Rectal smooth muscle tissue (tissue), 1 donor: ENCODE data around the gene HEPACAM2.
A peak's percentile ranks its signal among the peaks of the same experiment; 100 is the strongest.

Source experiments
- H3K27ac ChIP-seq: one replicate; pipeline ENCODE4 v1.7.0; 2013; ENCODE audit warnings: low read depth, low read length, inconsistent platforms
- H3K27me3 ChIP-seq: one replicate; pipeline ENCODE4 v1.7.0; 2013; ENCODE audit warnings: low read length; ENCODE audit not compliant: control insufficient read depth, insufficient read depth
- H3K36me3 ChIP-seq: one replicate; pipeline ENCODE4 v1.7.0; 2013; ENCODE audit warnings: low read length; ENCODE audit not compliant: control insufficient read depth, insufficient read depth
- H3K4me1 ChIP-seq: one replicate; pipeline ENCODE4 v1.7.0; 2013; ENCODE audit warnings: low read length; ENCODE audit not compliant: control insufficient read depth, insufficient read depth
- H3K4me3 ChIP-seq: one replicate; pipeline ENCODE4 v1.7.0; 2013; ENCODE audit warnings: low read length
- H3K9ac ChIP-seq: one replicate; pipeline ENCODE4 v1.7.0; 2013; ENCODE audit warnings: low read length

HEPACAM2 gene

DNA sequence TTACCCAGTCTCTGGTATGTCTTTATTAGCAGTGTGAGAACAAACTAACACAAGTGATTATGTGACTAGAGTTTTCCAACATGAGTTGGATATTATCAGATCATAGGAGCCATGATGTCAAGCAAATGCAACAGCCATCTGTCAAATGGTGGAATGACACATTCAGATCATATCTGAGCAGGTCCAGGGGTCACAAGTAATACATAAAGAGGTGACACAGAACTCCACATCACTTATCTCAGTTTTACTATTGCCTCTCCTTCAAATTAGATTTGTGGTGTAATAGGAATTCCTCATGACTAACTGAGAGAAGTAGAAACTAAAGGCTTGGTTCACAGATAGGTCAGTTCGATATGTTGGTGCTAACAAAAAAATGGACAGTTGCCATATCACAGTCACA is 65.9 kb downstream of the HEPACAM2 start:
- no peak overlapping the region for H3K27ac ChIP-seq
- no peak overlapping the region for H3K4me3 ChIP-seq
- no peaks in the 10 kb centered on the region for H3K4me1 ChIP-seq
- H3K9ac ChIP-seq: no peak overlapping the region
- H3K27me3 ChIP-seq: no peaks in the 10 kb centered on the region
- no peaks in the 10 kb centered on the region for H3K36me3 ChIP-seq

DNA sequence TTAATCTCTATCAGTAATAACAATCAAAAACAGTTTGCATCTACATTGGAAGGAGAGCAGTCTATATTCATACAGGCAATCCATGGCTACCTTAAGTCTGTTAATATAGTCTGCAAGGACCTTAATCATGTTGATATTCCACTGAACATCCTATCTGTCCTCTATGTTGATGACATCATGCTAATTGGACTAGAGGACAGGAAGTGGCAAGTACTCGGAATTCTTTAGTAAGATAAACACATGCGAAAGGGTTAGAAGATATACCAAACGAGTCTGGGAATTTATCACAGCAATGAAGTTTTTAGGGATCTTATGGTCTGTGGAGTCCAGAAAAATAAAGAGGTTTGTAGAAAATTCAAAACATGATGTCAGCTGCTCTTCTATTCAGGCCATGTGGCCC is 66.8 kb downstream of the HEPACAM2 start:
- Histone ChIP-seq H3K9ac (no peak overlapping the region), H3K36me3 (no peaks in the 10 kb centered on the region), H3K27me3 (no peaks in the 10 kb centered on the region), H3K4me1 (no peaks in the 10 kb centered on the region), H3K4me3 (no peak overlapping the region), H3K27ac (no peak overlapping the region)

DNA sequence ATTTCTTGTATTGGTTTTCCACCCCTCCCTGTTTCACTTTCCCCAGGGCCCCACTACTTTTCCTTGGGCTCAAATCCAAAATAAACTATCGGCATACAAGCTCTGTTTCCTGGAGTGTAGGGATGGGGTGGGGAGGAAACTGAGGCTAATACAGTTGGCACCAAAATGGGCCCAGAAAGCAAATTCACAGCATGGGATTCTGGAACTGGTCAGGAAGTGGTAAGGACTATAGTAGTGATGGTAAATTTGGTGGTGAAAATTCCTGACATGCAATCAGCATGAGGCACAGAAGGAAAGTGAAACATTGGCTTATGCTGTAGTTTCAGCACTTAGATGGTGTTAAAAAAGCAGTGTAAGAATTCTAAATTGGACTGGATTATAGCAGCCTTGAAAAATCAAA is 69.4 kb downstream of the HEPACAM2 start:
- Histone ChIP-seq H3K27me3 (no peaks in the 10 kb centered on the region), H3K36me3 (no peaks in the 10 kb centered on the region), H3K4me3 (no peak overlapping the region), H3K4me1 (no peaks in the 10 kb centered on the region), H3K27ac (no peak overlapping the region), H3K9ac (no peak overlapping the region)

DNA sequence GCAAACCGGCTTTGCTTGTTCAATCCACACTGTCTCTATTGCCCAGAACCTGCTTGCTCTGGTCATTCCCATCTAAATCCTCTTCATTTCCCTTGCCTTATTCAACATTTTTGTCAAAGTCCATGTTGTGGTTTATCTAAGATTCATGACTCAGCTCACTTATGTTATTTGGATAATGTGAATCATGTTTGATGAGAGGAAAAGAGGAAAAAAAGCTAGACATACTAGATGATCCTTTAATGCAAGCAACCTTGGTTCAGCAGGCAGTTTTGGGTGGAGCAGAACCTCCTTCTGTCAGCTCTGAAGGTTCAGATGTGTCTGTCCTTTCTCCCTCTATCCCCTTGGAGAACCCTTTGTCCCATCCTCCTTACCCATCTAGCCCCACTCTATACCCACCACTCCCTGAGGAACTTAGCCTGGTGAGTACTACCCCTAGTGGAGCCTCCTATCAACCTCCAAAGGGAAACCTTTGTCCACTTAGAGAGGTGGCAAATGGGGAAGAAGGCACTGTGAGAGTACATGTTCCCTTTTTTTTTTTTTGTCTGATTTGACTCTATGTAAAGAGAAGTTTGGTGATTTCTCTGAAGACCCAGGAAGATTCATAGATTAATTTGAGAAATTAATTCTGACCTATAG is 76.0 kb downstream of the HEPACAM2 start:
- H3K9ac ChIP-seq: no peak overlapping the region
- no peaks in the 10 kb centered on the region for H3K36me3 ChIP-seq
- H3K4me3 ChIP-seq: no peak overlapping the region
- no peaks in the 10 kb centered on the region for H3K27me3 ChIP-seq
- H3K4me1 ChIP-seq: peaks cover 4% of the 10 kb centered on the region
- no peak overlapping the region for H3K27ac ChIP-seq

DNA sequence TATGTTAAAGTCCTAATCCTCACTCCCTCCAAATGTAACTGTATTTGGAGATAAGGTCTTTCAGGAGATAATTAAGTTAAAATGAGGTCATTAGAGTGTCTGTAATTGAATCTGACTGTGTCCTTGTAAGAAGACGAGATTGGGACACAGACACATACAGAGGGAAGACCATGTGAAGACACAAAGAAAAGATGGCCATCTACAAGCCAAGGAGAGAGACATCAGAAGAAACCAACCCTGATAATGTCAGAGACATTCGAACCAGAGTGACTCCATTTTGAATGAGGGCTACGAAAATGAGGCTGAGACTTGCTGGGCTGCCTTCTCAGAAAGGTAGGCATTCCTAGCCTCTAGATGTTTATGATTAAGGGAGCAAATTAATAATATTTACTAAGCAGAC is 77.5 kb downstream of the HEPACAM2 start:
- H3K4me3 ChIP-seq: peak overlapping the region; percentile 75
- peaks cover 4% of the 10 kb centered on the region for H3K4me1 ChIP-seq
- H3K9ac ChIP-seq: no peak overlapping the region

DNA sequence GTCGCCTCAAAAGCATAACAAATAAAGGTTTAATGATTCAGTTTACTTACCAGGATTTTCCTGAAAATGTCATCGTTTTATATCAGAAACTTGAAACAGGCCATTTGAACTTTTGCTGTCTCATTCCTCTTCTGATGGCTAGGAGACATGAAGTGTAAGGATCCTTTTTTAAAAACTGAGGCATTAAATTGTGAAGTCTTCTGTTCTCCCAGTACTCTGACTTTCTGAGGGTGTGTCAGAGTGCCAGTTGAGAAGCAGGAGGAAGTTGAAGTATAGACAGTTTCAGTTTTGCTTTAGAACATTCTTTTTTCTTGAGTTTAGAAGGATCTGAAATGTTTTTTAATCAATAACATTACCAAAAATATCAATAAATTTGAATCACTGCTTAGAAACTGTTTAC is 78.1 kb downstream of the HEPACAM2 start, which contains the start of gene SAMD9L:
Gene SAMD9L, minus strand, starts transcription at position 242 of the 400 bp plus-strand sequence. CDS start 12,414 bp downstream, outside the sequence.
- peak within 1 kb of the TSS; percentile 75 for H3K4me3 ChIP-seq
- peaks cover 3% of the 10 kb centered on the region for H3K36me3 ChIP-seq
- H3K27me3 ChIP-seq: no peaks in the 10 kb centered on the region
- H3K9ac ChIP-seq: no peak within 1 kb of the TSS
- no peak within 1 kb of the TSS for H3K27ac ChIP-seq
- H3K4me1 ChIP-seq: peaks cover 4% of the 10 kb centered on the region

More for the DNA sequence above, 77.5 kb downstream of the HEPACAM2 start:
- Histone ChIP-seq H3K27me3 (no peaks in the 10 kb centered on the region), H3K36me3 (peaks cover 3% of the 10 kb centered on the region), H3K27ac (no peak overlapping the region)

DNA sequence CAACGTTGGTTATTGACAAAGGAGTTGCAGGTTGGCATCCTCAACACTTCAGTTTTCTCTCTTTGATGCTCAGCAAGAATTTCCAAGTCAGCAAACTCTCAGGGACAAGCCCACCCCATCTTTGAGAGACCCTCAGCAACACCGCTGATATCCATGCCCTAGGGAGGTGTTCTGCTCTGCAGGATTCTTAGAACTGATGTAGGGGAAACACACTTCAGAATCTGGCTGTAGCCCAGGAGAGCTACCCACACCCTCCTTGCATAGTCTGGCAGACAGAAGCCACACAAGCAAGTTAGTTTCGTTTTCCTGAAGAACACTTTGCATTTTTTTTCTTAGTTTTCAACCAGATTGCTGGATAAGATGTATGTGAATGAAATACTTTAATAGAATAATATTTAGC is 78.9 kb downstream of the HEPACAM2 start:
- Histone ChIP-seq H3K4me3 (peak overlapping the region; percentile 75), H3K27ac (no peak overlapping the region), H3K9ac (no peak overlapping the region), H3K27me3 (no peaks in the 10 kb centered on the region), H3K36me3 (peaks cover 3% of the 10 kb centered on the region), H3K4me1 (peaks cover 4% of the 10 kb centered on the region)

DNA sequence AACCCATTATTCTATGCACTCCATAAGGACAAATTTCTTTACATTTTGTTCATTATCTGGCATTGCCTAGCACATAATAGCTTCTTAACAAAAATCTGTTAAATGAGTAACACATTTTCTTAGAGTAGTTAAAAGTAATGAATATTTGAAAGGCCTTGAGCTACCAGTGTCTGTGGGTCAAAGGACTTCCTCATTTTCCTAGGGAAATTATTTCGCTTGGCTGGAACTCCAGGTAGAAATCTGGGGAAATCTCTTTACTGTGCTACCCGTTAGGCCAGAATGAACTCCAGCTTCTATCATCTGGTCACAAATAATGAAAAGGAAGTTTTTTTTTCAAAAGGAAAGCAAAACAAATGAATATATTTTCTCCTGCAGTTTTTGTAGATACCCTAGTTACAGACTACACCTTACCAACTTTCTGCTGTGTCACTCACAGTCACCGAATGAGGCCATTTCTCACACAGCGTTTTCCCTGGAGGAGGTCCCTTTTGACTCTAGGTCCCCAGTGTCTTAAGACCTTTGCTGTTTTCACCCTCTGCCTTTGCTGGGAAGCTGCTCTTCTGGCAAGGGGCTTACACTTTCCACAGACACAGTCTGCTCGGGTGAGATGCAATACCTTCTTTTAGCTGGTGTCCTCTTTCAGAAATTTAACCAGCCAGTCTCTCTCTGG is 79.7 kb downstream of the HEPACAM2 start:
- no peak overlapping the region for H3K27ac ChIP-seq
- no peak overlapping the region for H3K9ac ChIP-seq
- peak overlapping the region; percentile 75 for H3K4me3 ChIP-seq
- H3K27me3 ChIP-seq: no peaks in the 10 kb centered on the region
- H3K36me3 ChIP-seq: peaks cover 3% of the 10 kb centered on the region
- H3K4me1 ChIP-seq: peaks cover 4% of the 10 kb centered on the region

DNA sequence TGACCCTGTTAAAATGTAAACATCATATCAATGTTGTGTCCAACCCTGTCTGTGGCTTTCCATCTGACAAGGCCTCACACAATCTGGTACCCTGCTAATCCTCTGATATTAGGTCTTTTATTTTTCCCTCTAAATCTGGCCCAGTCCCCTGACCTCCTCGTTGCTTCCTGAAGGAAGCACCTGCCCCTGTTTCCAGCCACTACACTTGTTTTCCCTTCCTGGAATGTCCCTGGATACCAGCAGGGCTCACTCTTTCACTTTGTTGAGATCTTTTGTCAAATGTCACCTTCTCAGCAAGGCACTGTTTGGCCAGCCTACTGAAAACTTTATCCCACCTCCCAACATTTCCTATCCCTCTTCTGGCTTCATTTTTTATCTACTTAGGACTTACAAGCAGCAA is 80.2 kb downstream of the HEPACAM2 start:
- no peak overlapping the region for H3K27ac ChIP-seq
- peaks cover 3% of the 10 kb centered on the region for H3K36me3 ChIP-seq
- H3K4me1 ChIP-seq: peaks cover 4% of the 10 kb centered on the region
- no peaks in the 10 kb centered on the region for H3K27me3 ChIP-seq
- no peak overlapping the region for H3K4me3 ChIP-seq
- no peak overlapping the region for H3K9ac ChIP-seq

DNA sequence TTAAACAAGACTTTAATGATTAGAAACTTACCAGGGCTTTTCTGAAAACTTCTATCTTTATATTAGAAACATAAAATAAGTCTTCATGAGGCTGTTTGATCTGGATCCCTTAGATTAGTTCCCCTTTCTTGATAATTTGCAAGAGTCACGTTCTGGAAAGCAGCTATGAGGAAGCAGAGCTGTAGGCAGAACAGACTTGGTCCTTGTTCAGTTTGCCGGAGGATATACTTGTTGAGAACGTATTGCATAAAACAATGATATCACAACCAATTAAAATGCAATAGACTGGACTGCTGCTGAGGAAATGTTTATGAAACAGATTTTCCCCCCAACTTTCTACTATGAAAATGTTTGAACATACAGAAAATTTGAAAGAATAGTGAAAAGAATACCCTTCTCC is 80.9 kb downstream of the HEPACAM2 start:
- H3K9ac ChIP-seq: no peak overlapping the region
- peaks cover 4% of the 10 kb centered on the region for H3K4me1 ChIP-seq
- H3K27ac ChIP-seq: no peak overlapping the region
- H3K4me3 ChIP-seq: no peak overlapping the region
- no peaks in the 10 kb centered on the region for H3K27me3 ChIP-seq
- peaks cover 3% of the 10 kb centered on the region for H3K36me3 ChIP-seq

DNA sequence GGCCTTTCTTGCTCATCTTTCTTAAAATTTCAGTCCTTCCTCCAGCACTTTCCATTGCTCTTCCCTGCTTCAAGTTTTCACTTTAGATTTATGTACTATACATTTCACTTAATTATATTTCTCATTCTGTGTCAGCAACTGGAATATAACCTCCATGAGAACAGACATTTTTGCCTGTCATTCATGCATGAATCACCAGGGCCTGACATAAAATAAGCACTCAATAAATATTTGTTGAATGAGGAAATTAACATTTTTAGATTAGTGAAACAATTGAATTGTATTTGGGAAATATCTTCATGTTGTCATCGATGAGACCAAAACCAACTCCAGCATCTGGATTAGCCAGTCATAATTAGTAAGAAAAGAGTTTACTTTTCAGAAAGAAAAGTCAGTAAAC is 84.1 kb downstream of the HEPACAM2 start:
- H3K27ac ChIP-seq: no peak overlapping the region
- H3K36me3 ChIP-seq: peaks cover 15% of the 10 kb centered on the region

DNA sequence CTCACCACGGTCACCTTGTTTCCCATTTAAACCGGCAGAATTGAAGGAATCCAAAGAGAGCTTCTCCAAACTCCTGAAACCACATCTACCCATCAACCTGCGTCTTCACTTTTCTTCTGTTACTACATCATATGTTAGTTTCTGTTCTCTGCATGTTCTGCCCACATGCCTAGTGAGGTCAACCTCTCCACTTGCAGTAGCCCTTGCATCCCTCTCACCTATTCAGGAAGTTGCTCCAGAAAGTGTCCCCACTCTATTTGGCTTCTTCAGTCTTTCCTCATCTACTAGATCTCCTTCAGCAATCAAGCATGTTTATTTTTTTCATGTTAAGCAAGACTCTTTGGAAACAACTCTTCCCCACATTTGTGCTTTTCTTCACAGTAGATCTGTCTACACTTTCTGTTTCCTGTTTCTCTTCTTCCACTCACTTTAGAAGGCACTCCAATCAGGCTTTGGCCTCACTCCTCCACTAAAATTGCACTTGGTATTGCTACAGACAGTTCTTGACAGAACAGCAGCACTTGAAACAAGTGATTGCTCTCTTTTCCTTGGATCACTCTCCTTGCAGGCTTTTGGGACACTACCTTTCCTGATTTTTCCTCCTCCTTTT is 85.6 kb downstream of the HEPACAM2 start:
- no peak overlapping the region for H3K27ac ChIP-seq
- no peak overlapping the region for H3K4me3 ChIP-seq
- H3K27me3 ChIP-seq: no peaks in the 10 kb centered on the region
- peaks cover 19% of the 10 kb centered on the region for H3K36me3 ChIP-seq
- H3K9ac ChIP-seq: no peak overlapping the region
- H3K4me1 ChIP-seq: no peaks in the 10 kb centered on the region

More for the DNA sequence above, 84.1 kb downstream of the HEPACAM2 start:
- Histone ChIP-seq H3K4me1 (peaks cover 4% of the 10 kb centered on the region), H3K4me3 (no peak overlapping the region), H3K27me3 (no peaks in the 10 kb centered on the region), H3K9ac (no peak overlapping the region)
